ENCODE measurements around the gene OR2L8.
"Not testable (repeated sequence)": the region's sequence is repeated elsewhere in the genome, so short reads cannot be mapped to it uniquely, and the experiment has no call there.

GRCh38 chr1:247936965-247937734, 11.5 kb upstream of the OR2L8 start:
- TF ChIP-seq, protein P1, sequence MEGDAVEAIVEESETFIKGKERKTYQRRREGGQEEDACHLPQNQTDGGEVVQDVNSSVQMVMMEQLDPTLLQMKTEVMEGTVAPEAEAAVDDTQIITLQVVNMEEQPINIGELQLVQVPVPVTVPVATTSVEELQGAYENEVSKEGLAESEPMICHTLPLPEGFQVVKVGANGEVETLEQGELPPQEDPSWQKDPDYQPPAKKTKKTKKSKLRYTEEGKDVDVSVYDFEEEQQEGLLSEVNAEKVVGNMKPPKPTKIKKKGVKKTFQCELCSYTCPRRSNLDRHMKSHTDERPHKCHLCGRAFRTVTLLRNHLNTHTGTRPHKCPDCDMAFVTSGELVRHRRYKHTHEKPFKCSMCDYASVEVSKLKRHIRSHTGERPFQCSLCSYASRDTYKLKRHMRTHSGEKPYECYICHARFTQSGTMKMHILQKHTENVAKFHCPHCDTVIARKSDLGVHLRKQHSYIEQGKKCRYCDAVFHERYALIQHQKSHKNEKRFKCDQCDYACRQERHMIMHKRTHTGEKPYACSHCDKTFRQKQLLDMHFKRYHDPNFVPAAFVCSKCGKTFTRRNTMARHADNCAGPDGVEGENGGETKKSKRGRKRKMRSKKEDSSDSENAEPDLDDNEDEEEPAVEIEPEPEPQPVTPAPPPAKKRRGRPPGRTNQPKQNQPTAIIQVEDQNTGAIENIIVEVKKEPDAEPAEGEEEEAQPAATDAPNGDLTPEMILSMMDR (conservative IDR thresholded peaks at IDR 0.05; ENCODE audit: low read depth, low read length), result peak; percentile 100
- not testable (repeated sequence) for TF ChIP-seq EZH2 (IDR thresholded peaks at IDR 0.05; ENCODE audit: low read length, unreplicated experiment); EZH2phosphoT487 (IDR thresholded peaks at IDR 0.05; ENCODE audit: borderline replicate concordance, low read length)

Measured in PC-3 (cell line).